ENCODE measurements around the gene SLC35B3.

DNA sequence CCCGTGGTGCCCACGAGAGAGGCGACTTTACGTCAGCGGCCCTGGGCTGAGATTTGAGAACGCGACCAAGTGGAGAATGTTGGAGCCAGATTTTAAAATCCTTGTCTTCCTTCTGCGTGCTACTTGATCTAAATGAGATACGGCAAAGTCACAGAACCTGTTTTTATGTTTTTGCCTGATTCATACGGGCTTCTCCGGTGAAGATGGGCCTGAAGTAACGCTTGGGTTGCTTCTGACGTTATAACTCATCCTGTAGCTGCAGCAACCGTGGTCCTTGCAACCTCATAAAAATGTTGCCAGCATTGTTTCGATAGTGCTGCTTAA lies 462 bp upstream of the SLC35B3 start:
- no peak for TF ChIP-seq CTCF (IDR thresholded peaks at IDR 0.05)
- no peak for TF ChIP-seq POLR2A (IDR thresholded peaks at IDR 0.05)

Data from esophagus squamous epithelium (tissue), 4 donors.